Neuronal stem cell (in vitro differentiated cells): Measurements from ENCODE around the gene ADGB.

Source experiments
- DNase-seq: peaks from one replicate; pipeline ENCODE4 v3.0.0-alpha.2; 2013; ENCODE audit warnings: low spot score
- H2AFZ ChIP-seq: one replicate; pipeline ENCODE4 v1.6.1; 2013; ENCODE audit warnings: mild to moderate bottlenecking, low read length, inconsistent platforms
- H2AK5ac ChIP-seq: 2 replicates; pipeline ENCODE4 v1.6.1; 2013; ENCODE audit warnings: low read depth, mild to moderate bottlenecking, inconsistent platforms, low read length, moderate library complexity, mixed read lengths
- H2BK120ac ChIP-seq: 2 replicates; pipeline ENCODE4 v1.6.1; 2013; ENCODE audit warnings: low read depth, mild to moderate bottlenecking, inconsistent platforms, low read length, moderate library complexity, mixed read lengths
- H2BK12ac ChIP-seq: one replicate; pipeline ENCODE4 v1.6.1; 2013; ENCODE audit warnings: low read length, inconsistent platforms
- H2BK15ac ChIP-seq: 2 replicates; pipeline ENCODE4 v1.6.1; 2013; ENCODE audit warnings: mild to moderate bottlenecking, low read length, inconsistent platforms, mixed read lengths
- H2BK5ac ChIP-seq: one replicate; pipeline ENCODE4 v1.6.1; 2013; ENCODE audit warnings: inconsistent platforms, mild to moderate bottlenecking, low read length, moderate library complexity
- H3K14ac ChIP-seq: one replicate; pipeline ENCODE4 v1.6.1; 2013; ENCODE audit warnings: low read length, inconsistent platforms
- H3K18ac ChIP-seq: 2 replicates; pipeline ENCODE4 v1.6.1; 2013; ENCODE audit warnings: low read length, inconsistent platforms
- H3K23ac ChIP-seq: 2 replicates; pipeline ENCODE4 v1.6.1; 2013; ENCODE audit warnings: low read depth, mild to moderate bottlenecking, mixed read lengths, low read length, inconsistent platforms; ENCODE audit not compliant: poor library complexity
- H3K27ac ChIP-seq: replicated peaks from 3 replicates; pipeline ENCODE4 v1.5.1; 2013; ENCODE audit warnings: low read length, inconsistent platforms
- H3K27me3 ChIP-seq, 3 experiments: 2 replicates each; pipeline ENCODE4 v1.6.1; 2013; ENCODE audit warnings: low read length in 3 of 3, mild to moderate bottlenecking in 2 of 3, inconsistent platforms in 1 of 3, low read depth in 1 of 3, mixed read lengths in 1 of 3, moderate library complexity in 1 of 3; ENCODE audit not compliant: control insufficient read depth in 3 of 3, insufficient read depth in 3 of 3
- H3K36me3 ChIP-seq, 2 donors: replicated peaks in 1 of 2; 2 replicates each; pipeline ENCODE4 v1.6.1; 2013; ENCODE audit warnings: low read length in 2 of 2; ENCODE audit not compliant: control insufficient read depth in 2 of 2, insufficient read depth in 2 of 2
- H3K4ac ChIP-seq: 2 replicates; pipeline ENCODE4 v1.6.1; 2013; ENCODE audit warnings: inconsistent platforms, mild to moderate bottlenecking, low read length, moderate library complexity
- H3K4me1 ChIP-seq, 2 donors: 1 replicate in 1 of 2; 2 replicates in 1 of 2; pipeline ENCODE4 v1.6.1; 2013; ENCODE audit warnings: low read length in 2 of 2, low read depth in 1 of 2; ENCODE audit not compliant: control insufficient read depth in 2 of 2, insufficient read depth in 1 of 2
- H3K4me2 ChIP-seq: one replicate; pipeline ENCODE4 v1.6.1; 2013; ENCODE audit warnings: mild to moderate bottlenecking, low read length, inconsistent platforms; ENCODE audit not compliant: insufficient read depth, poor library complexity, severe bottlenecking
- H3K4me3 ChIP-seq, 2 donors: 2 replicates each; pipeline ENCODE4 v1.5.1; 2013; ENCODE audit warnings: low read length in 2 of 2, mild to moderate bottlenecking in 2 of 2, inconsistent platforms in 1 of 2, moderate library complexity in 1 of 2
- H3K79me1 ChIP-seq: one replicate; pipeline ENCODE4 v1.6.1; 2013; ENCODE audit warnings: low read depth, mild to moderate bottlenecking, inconsistent platforms, low read length, moderate library complexity
- H3K9ac ChIP-seq: one replicate; pipeline ENCODE4 v1.6.1; 2013; ENCODE audit warnings: mild to moderate bottlenecking, low read depth, low read length, inconsistent platforms; ENCODE audit not compliant: poor library complexity
- H3K9me3 ChIP-seq, 2 donors: replicated peaks in 1 of 2; 2 replicates each; pipeline versions ENCODE3 to v1.6.1; 2013; ENCODE audit warnings: low read length in 2 of 2, mild to moderate bottlenecking in 2 of 2, inconsistent platforms in 1 of 2, low read depth in 1 of 2, mixed read lengths in 1 of 2, moderate library complexity in 1 of 2; ENCODE audit not compliant: control insufficient read depth in 2 of 2, insufficient read depth in 1 of 2
- H4K8ac ChIP-seq: one replicate; pipeline ENCODE4 v1.6.1; 2013; ENCODE audit warnings: low read depth, mild to moderate bottlenecking, inconsistent platforms, low read length, moderate library complexity
- H4K91ac ChIP-seq: one replicate; pipeline ENCODE4 v1.6.1; 2013; ENCODE audit warnings: low read length, low read depth, mild to moderate bottlenecking, inconsistent platforms; ENCODE audit not compliant: poor library complexity
- WGBS, 2 donors: extraction: QIAGEN DNeasy Blood & Tissue Kit; methylation state at CpG; one replicate each; pipeline ENCODE4 v1.1.7; 2013; ENCODE audit warnings: missing lambda C conversion rate in 2 of 2, mixed read lengths in 1 of 2; ENCODE audit not compliant: insufficient read length in 2 of 2, insufficient replicate concordance in 1 of 2; ENCODE audit errors: extremely low coverage in 2 of 2; 5-methylcytosine and 5-hydroxymethylcytosine counted together

The ADGB gene

GRCh38 chr6:146594495-146594894 lies 4.3 kb upstream of the ADGB start:
- Histone ChIP-seq H3K18ac (no peak overlapping the region), H2BK12ac (no peak overlapping the region), H3K4me2 (no peak overlapping the region), H3K27ac (no peak overlapping the region), H3K9ac (no peak overlapping the region), H2BK5ac (no peak overlapping the region), H3K23ac (no peak overlapping the region), H2AFZ (no peak overlapping the region), H4K8ac (no peak overlapping the region), H3K9me3 (no peaks in the 10 kb centered on the region), H3K79me1 (no peaks in the 10 kb centered on the region), H3K14ac (no peak overlapping the region), H3K36me3 (no peaks in the 10 kb centered on the region), H4K91ac (no peak overlapping the region), H2BK15ac (no peak overlapping the region), H2BK120ac (no peak overlapping the region), H2AK5ac (no peak overlapping the region), H3K27me3 (no peaks in the 10 kb centered on the region), H3K4me3 (no peak overlapping the region), H3K4me1 (peaks cover 0 to 3% of the 10 kb centered on the region in 2 donors), H3K4ac (no peak overlapping the region)
- WGBS, 2 donors = no CpG with 5 or more reads among the region's 1 CpG
- DNase-seq = no peak

- no peak overlapping the region for H2AFZ ChIP-seq
- no peak overlapping the region for H3K18ac ChIP-seq
- no peak overlapping the region for H3K9ac ChIP-seq
- no peak overlapping the region for H3K14ac ChIP-seq
- no peak overlapping the region for H2AK5ac ChIP-seq
- no peak overlapping the region for H2BK5ac ChIP-seq
- H3K23ac ChIP-seq = no peak overlapping the region
- no peak overlapping the region for H4K8ac ChIP-seq
- no peak overlapping the region for H2BK12ac ChIP-seq
- H2BK120ac ChIP-seq = no peak overlapping the region
- H3K36me3 ChIP-seq = no peaks in the 10 kb centered on the region
- peaks cover 0 to 3% of the 10 kb centered on the region in 2 donors for H3K4me1 ChIP-seq
- no peak overlapping the region for H4K91ac ChIP-seq
- H3K4me2 ChIP-seq = no peak overlapping the region
- no peak overlapping the region for H3K4ac ChIP-seq
- no peaks in the 10 kb centered on the region for H3K27me3 ChIP-seq
- H3K9me3 ChIP-seq = no peaks in the 10 kb centered on the region
- H2BK15ac ChIP-seq = no peak overlapping the region
- no peak for DNase-seq
- H3K4me3 ChIP-seq = no peak overlapping the region
- WGBS, 2 donors = no CpG with 5 or more reads among the region's 2 CpGs
- H3K79me1 ChIP-seq = no peaks in the 10 kb centered on the region
- no peak overlapping the region for H3K27ac ChIP-seq
Measured at GRCh38 chr6:146595972-146596731, 2.6 kb upstream of the ADGB start.

GRCh38 chr6:146601352-146601751 lies 2.6 kb downstream of the ADGB start:
- no peaks in the 10 kb centered on the region for H3K79me1 ChIP-seq

GRCh38 chr6:146602526-146602925 lies 3.8 kb downstream of the ADGB start:
- no CpG with 5 or more reads among the region's 6 CpGs for WGBS, 2 donors
- peaks cover 0 to 2% (median 0%) of the 10 kb centered on the region in 3 experiments for H3K27me3 ChIP-seq
- no peaks in the 10 kb centered on the region for H3K36me3 ChIP-seq
- DNase-seq = no peak
- H2BK15ac ChIP-seq = no peak overlapping the region
- H2AK5ac ChIP-seq = no peak overlapping the region
- no peak overlapping the region for H3K23ac ChIP-seq
- no peak overlapping the region for H3K4me2 ChIP-seq
- H3K4me3 ChIP-seq = peak overlapping the region in 1 of 2 donors; percentile 30
- no peak overlapping the region for H3K18ac ChIP-seq
- H2BK120ac ChIP-seq = no peak overlapping the region
- H2BK5ac ChIP-seq = no peak overlapping the region
- H3K4me1 ChIP-seq = peaks cover 0 to 3% of the 10 kb centered on the region in 2 donors
- no peaks in the 10 kb centered on the region for H3K79me1 ChIP-seq
- H3K14ac ChIP-seq = no peak overlapping the region
- H4K8ac ChIP-seq = no peak overlapping the region
- H4K91ac ChIP-seq = no peak overlapping the region
- H3K9me3 ChIP-seq = no peaks in the 10 kb centered on the region
- H2BK12ac ChIP-seq = no peak overlapping the region
- H3K9ac ChIP-seq = no peak overlapping the region
- no peak overlapping the region for H3K27ac ChIP-seq
- H2AFZ ChIP-seq = no peak overlapping the region
- H3K4ac ChIP-seq = no peak overlapping the region

More at GRCh38 chr6:146601352-146601751, 2.6 kb downstream of the ADGB start:
- Histone ChIP-seq H4K8ac (no peak overlapping the region), H3K36me3 (no peaks in the 10 kb centered on the region), H2BK120ac (no peak overlapping the region), H3K4me3 (no peak overlapping the region), H3K9ac (no peak overlapping the region), H2AK5ac (no peak overlapping the region), H2BK12ac (no peak overlapping the region), H3K4me1 (peaks cover 0 to 3% of the 10 kb centered on the region in 2 donors), H3K27me3 (peaks cover 0 to 2% (median 0%) of the 10 kb centered on the region in 3 experiments), H3K23ac (no peak overlapping the region), H3K4me2 (no peak overlapping the region), H3K18ac (no peak overlapping the region), H2AFZ (no peak overlapping the region), H3K9me3 (no peaks in the 10 kb centered on the region), H2BK5ac (no peak overlapping the region), H2BK15ac (no peak overlapping the region), H4K91ac (no peak overlapping the region), H3K14ac (no peak overlapping the region), H3K4ac (no peak overlapping the region), H3K27ac (no peak overlapping the region)
- WGBS, 2 donors = no CpG with 5 or more reads among the region's 4 CpGs
- DNase-seq = no peak
